Neural progenitor cell (in vitro differentiated cells): ENCODE data around the gene DNASE2.
"Not testable (repeated sequence)": the region's sequence is repeated elsewhere in the genome, so short reads cannot be mapped to it uniquely, and the experiment has no call there.

Experiments used
- EZH2 ChIP-seq: fragments of 200-600 bp; sonication (generic); IDR thresholded peaks from 2 replicates; pipeline ENCODE4 v1.6.1; 2017; ENCODE audit warnings: antibody characterized with exemption, mild to moderate bottlenecking, moderate library complexity
- EZH2phosphoT487 ChIP-seq: fragments of 200-600 bp; sonication (generic); IDR thresholded peaks from 2 replicates; pipeline ENCODE4 v1.6.1; 2017; ENCODE audit warnings: antibody characterized with exemption
- TF ChIP-seq, protein P1 (sequence below): fragments of 200-600 bp; sonication (generic); IDR thresholded peaks from 2 replicates; pipeline ENCODE4 v1.5.1; 2017; ENCODE audit warnings: antibody characterized with exemption, mild to moderate bottlenecking

DNA sequence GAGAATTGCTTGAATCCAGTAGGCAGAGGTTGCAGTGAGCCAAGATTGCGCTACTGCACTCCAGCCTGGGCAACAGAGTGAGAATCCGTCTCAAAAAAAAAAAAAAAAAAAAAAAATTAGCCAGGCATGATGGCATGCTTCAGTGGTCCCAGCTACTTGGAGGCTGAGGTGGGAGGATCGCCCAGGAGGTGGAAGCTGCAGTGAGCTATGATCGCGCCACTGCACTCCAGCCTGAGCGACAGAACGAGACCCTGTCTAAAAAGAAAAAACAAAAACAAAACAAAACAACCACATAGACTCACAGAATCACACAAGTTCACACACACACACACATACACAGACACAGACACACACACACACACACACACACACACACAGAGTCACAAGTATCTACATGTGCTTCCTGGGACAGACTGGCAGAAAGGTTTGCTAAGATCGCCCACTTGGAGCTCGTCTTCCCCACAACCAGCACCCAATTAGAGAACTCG is 9.1 kb upstream of the DNASE2 start:
- TF ChIP-seq, protein P1, sequence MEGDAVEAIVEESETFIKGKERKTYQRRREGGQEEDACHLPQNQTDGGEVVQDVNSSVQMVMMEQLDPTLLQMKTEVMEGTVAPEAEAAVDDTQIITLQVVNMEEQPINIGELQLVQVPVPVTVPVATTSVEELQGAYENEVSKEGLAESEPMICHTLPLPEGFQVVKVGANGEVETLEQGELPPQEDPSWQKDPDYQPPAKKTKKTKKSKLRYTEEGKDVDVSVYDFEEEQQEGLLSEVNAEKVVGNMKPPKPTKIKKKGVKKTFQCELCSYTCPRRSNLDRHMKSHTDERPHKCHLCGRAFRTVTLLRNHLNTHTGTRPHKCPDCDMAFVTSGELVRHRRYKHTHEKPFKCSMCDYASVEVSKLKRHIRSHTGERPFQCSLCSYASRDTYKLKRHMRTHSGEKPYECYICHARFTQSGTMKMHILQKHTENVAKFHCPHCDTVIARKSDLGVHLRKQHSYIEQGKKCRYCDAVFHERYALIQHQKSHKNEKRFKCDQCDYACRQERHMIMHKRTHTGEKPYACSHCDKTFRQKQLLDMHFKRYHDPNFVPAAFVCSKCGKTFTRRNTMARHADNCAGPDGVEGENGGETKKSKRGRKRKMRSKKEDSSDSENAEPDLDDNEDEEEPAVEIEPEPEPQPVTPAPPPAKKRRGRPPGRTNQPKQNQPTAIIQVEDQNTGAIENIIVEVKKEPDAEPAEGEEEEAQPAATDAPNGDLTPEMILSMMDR = not testable (repeated sequence)
- TF ChIP-seq EZH2, EZH2phosphoT487: not testable (repeated sequence)
